A549 (cell line): ENCODE measurements around the gene RGS5. TPM values are rescaled to one million over a fixed set of nuclear protein-coding genes. Genes with fewer than 3 reads are reported as not detected.
A peak's percentile ranks its signal among the peaks of the same experiment; 100 is the strongest.

Experiments used
- ATAC-seq, 2 experiments: fragments of 200-7000 bp in 1 of 2; fragments of >200 bp in 1 of 2; cut with Nextera tagmentation in 1 of 2; cut with Tn5 transposase in 1 of 2; 3 replicates each; pipeline versions ENCODE4 v1.8.0 to v1.9.1; 2018 to 2020; ENCODE audit warnings: mild to moderate bottlenecking in 1 of 2, moderate library complexity in 1 of 2
- CTCF ChIA-PET: fragments of 300-600 bp; sonication (Branson Sonifier 250); formaldehyde crosslinking; extraction: SDS; loops from one replicate; lab custom pipeline; 2021; ENCODE audit warnings: antibody characterized with exemption, inconsistent platforms; lab: Yijun Ruan, JAX
- POLR2A ChIA-PET: fragments of 350-600 bp; formaldehyde crosslinking; extraction: SDS; loops from one replicate; lab custom pipeline; 2021; ENCODE audit warnings: antibody characterized with exemption, inconsistent platforms; lab: Yijun Ruan, JAX
- DNase-seq, 2 experiments: peaks; one replicate each; pipeline versions ENCODE4 v3.0.0 to v3.0.0-alpha.2; 2011 to 2016; ENCODE audit warnings: low read depth in 1 of 2, low spot score in 1 of 2
- FAIRE-seq: peaks from 2 replicates; lab custom pipeline; 2011; peaks lifted over from hg19 to GRCh38; lab: Jason Lieb, UNC
- H3K27ac ChIP-seq, 2 experiments: fragments of >200 bp; sonication (Bioruptor Twin); formaldehyde crosslinking; 3 replicates each; pipeline ENCODE4 v1.5.1; 2016 to 2017
- H3K4me1 ChIP-seq: fragments of >200 bp; sonication (Bioruptor Twin); formaldehyde crosslinking; 3 replicates; pipeline ENCODE4 v1.6.1; 2016
- H3K4me2 ChIP-seq: fragments of >200 bp; sonication (Bioruptor Twin); formaldehyde crosslinking; 3 replicates; pipeline ENCODE4 v1.6.1; 2016
- H3K4me3 ChIP-seq: fragments of >200 bp; sonication (Bioruptor Twin); formaldehyde crosslinking; 3 replicates; pipeline ENCODE4 v1.5.1; 2016
- H3K9me3 ChIP-seq: fragments of >200 bp; sonication (Bioruptor Twin); formaldehyde crosslinking; 3 replicates; pipeline ENCODE4 v1.6.1; 2016
- BCL3 ChIP-seq: fragments of >200 bp; sonication (Bioruptor Twin); formaldehyde crosslinking; IDR thresholded peaks from 3 replicates; pipeline ENCODE4 v1.6.1; 2016
- BHLHE40 ChIP-seq: IDR thresholded peaks from 2 replicates; pipeline ENCODE4 v1.6.1; 2012; ENCODE audit warnings: low read depth, low read length, inconsistent platforms
- CHD4 ChIP-seq: fragments of 200-600 bp; sonication (generic); IDR thresholded peaks from 2 replicates; pipeline ENCODE4 v1.6.1; 2016; ENCODE audit warnings: antibody characterized with exemption, mild to moderate bottlenecking, borderline replicate concordance
- ELK1 ChIP-seq: fragments of 150-350 bp; IDR thresholded peaks from 2 replicates; pipeline ENCODE4 v1.6.1; 2014; ENCODE audit warnings: low read depth, mild to moderate bottlenecking, low read length
- FOSL2 ChIP-seq, 2 experiments: fragments of 450-650 bp in 1 of 2; fragments of >200 bp in 1 of 2; sonication (Bioruptor Twin) in 1 of 2; formaldehyde crosslinking; IDR thresholded peaks; 2 replicates each; pipeline versions ENCODE4 v1.5.0 to v1.6.1; 2016 to 2020; ENCODE audit warnings: mild to moderate bottlenecking in 1 of 2, moderate library complexity in 1 of 2
- HOXB13 ChIP-seq: fragments of 250-450 bp; sonication (Bioruptor Pico); IDR thresholded peaks from 2 replicates; pipeline ENCODE4 v1.5.0; 2020; ENCODE audit warnings: low read depth, mild to moderate bottlenecking, moderate library complexity
- JUNB ChIP-seq: fragments of >200 bp; sonication (Bioruptor Twin); formaldehyde crosslinking; IDR thresholded peaks from 2 replicates; pipeline ENCODE4 v1.6.1; 2016
- KDM1A ChIP-seq: fragments of 200-600 bp; sonication (generic); IDR thresholded peaks from 2 replicates; pipeline ENCODE4 v1.6.1; 2016; ENCODE audit warnings: low read depth, mild to moderate bottlenecking
- MAFK ChIP-seq: fragments of 450-650 bp; IDR thresholded peaks from 2 replicates; pipeline ENCODE4 v1.6.1; 2014; ENCODE audit not compliant: partially characterized antibody
- MAX ChIP-seq: IDR thresholded peaks from 2 replicates; pipeline ENCODE4 v1.6.1; 2012
- MAZ ChIP-seq: fragments of 150-350 bp; IDR thresholded peaks from 2 replicates; pipeline ENCODE4 v1.6.1; 2014; ENCODE audit warnings: antibody characterized with exemption, low read depth, low read length, borderline replicate concordance
- NFE2L2 ChIP-seq: fragments of 150-350 bp; conservative IDR thresholded peaks from 2 replicates; pipeline ENCODE4 v1.6.1; 2014; ENCODE audit warnings: low read length
- NPAS2 ChIP-seq: fragments of 250-450 bp; sonication (Bioruptor Pico); IDR thresholded peaks from 2 replicates; pipeline ENCODE4 v1.8.0; 2022; ENCODE audit warnings: mild to moderate bottlenecking, moderate library complexity, borderline replicate concordance
- TFCP2L1 ChIP-seq: fragments of 250-450 bp; sonication (Bioruptor Pico); IDR thresholded peaks from 2 replicates; pipeline ENCODE4 v1.5.0; 2021; ENCODE audit warnings: mild to moderate bottlenecking
- USF2 ChIP-seq: fragments of 450-650 bp; IDR thresholded peaks from 2 replicates; pipeline ENCODE4 v1.6.1; 2014; ENCODE audit warnings: antibody characterized with exemption
- ZFP36 ChIP-seq: fragments of 450-650 bp; IDR thresholded peaks from 2 replicates; pipeline ENCODE4 v1.6.1; 2014; ENCODE audit warnings: borderline replicate concordance; ENCODE audit not compliant: partially characterized antibody
- ZNF302 ChIP-seq: fragments of 250-450 bp; sonication (Bioruptor Pico); IDR thresholded peaks from 2 replicates; pipeline ENCODE4 v1.9.0; 2021; ENCODE audit warnings: inconsistent platforms, mild to moderate bottlenecking, moderate library complexity
- ZSCAN20 ChIP-seq: fragments of 250-450 bp; sonication (Bioruptor Pico); IDR thresholded peaks from 2 replicates; pipeline ENCODE4 v1.8.0; 2022; ENCODE audit warnings: mild to moderate bottlenecking, moderate library complexity
- WGBS: methylation state at CpG from one replicate; pipeline ENCODE4 v1.1.6; 2017; ENCODE audit errors: missing lambda C conversion rate; 5-methylcytosine and 5-hydroxymethylcytosine counted together
- polyA plus RNA-seq, 4 experiments: library from polyadenylated mRNA; depleted of rRNA in 3 of 4; stranded (reverse); fragments of >200 nt; fragmentation: RNase III in 1 of 4; extraction: RNeasy Plus Mini Kit Qiagen cat#74134 plus additional on column Dnase treatment in 1 of 4; gene quantifications; 2 replicates in 3 of 4; 3 replicates in 1 of 4; pipeline ENCODE4 v1.2.3, GENCODE V29; 2011 to 2017

RGS5 gene
- polyA plus RNA-seq, 2 of the 4 experiments (the other 2 are of a cell fraction) = 2.2 to 6.5 TPM

GRCh38 chr1:163104385-163105099 lies 98.2 kb downstream of the RGS5 start:
- 20% methylated on average over 4 of the region's 4 CpGs for WGBS
- H3K9me3 ChIP-seq = no peaks in the 10 kb centered on the region
- H3K4me1 ChIP-seq = no peaks in the 10 kb centered on the region
- TF ChIP-seq MAZ = no peak
- TF ChIP-seq ELK1 = no peak
- TF ChIP-seq, all 56 proteins: peak for 0
- H3K4me2 ChIP-seq = no peak overlapping the region
- no peak overlapping the region for H3K27ac ChIP-seq
- FAIRE-seq (no peak), DNase-seq (no peak), ATAC-seq (no peak)
- CTCF ChIA-PET = interaction anchor here (0.7 kb wide), 1 partner anchor 1126 kb away, joined by 5 read pairs; no protein-coding TSS in a partner anchor
- POLR2A ChIA-PET = no interaction called here
- H3K4me3 ChIP-seq = no peak overlapping the region

- POLR2A ChIA-PET = no interaction called here
- CTCF ChIA-PET = interaction anchor here (1.0 kb wide), 1 partner anchor 30 kb away, joined by 3 read pairs; no protein-coding TSS in a partner anchor
- no peak for ATAC-seq
- Histone ChIP-seq H3K27ac (no peak overlapping the region), H3K4me1 (no peaks in the 10 kb centered on the region), H3K4me2 (no peak overlapping the region), H3K9me3 (no peaks in the 10 kb centered on the region), H3K4me3 (no peak overlapping the region)
- no peak for DNase-seq
- TF ChIP-seq ZSCAN20 (no peak), ZFP36 (no peak), KDM1A (no peak), FOSL2 (IDR thresholded peaks at IDR 0.05) (no peak), FOSL2 (CRISPR knock-in tag; IDR thresholded peaks at IDR 0.05) (no peak), TFCP2L1 (CRISPR knock-in tag) (no peak), NFE2L2 (no peak), HOXB13 (CRISPR knock-in tag) (no peak)
- WGBS = 0% methylated on average over 1 of the region's 1 CpG
- no peak for FAIRE-seq
Measured at GRCh38 chr1:163102590-163102989, 100.1 kb downstream of the RGS5 start.

- H3K4me2 ChIP-seq = no peak overlapping the region
- ATAC-seq (no peak), FAIRE-seq (no peak), DNase-seq (no peak)
- H3K4me3 ChIP-seq = no peak overlapping the region
- no peak for TF ChIP-seq MAX
- no peak for TF ChIP-seq USF2
- TF ChIP-seq JUNB = no peak
- TF ChIP-seq BCL3 = no peak
- TF ChIP-seq BHLHE40 = no peak
- TF ChIP-seq CHD4 = no peak
- ChIA-PET CTCF (no interaction called here), POLR2A (no interaction called here)
- H3K9me3 ChIP-seq = no peaks in the 10 kb centered on the region
- no peak overlapping the region for H3K27ac ChIP-seq
- H3K4me1 ChIP-seq = no peaks in the 10 kb centered on the region
- WGBS = 17% methylated on average over 1 of the region's 1 CpG
Measured at GRCh38 chr1:163095213-163095612, 107.5 kb downstream of the RGS5 start.

GRCh38 chr1:163094589-163094988 lies 108.1 kb downstream of the RGS5 start:
- no peaks in the 10 kb centered on the region for H3K9me3 ChIP-seq
- DNase-seq (no peak), FAIRE-seq (no peak), ATAC-seq (no peak)
- no peak overlapping the region for H3K4me3 ChIP-seq
- no peak overlapping the region for H3K27ac ChIP-seq
- ChIA-PET POLR2A (no interaction called here), CTCF (no interaction called here)
- H3K4me2 ChIP-seq = no peak overlapping the region
- H3K4me1 ChIP-seq = no peaks in the 10 kb centered on the region
- 2% methylated on average over 2 of the region's 2 CpGs for WGBS
- TF ChIP-seq MAFK = peak; percentile 37
- no peak for TF ChIP-seq ZNF302 (CRISPR knock-in tag)
- no peak for TF ChIP-seq NPAS2
